AG04449 (cell line): ENCODE measurements around the gene SIT1.

Experiments
- CTCF ChIA-PET: fragments of 350-600 bp; formaldehyde crosslinking; extraction: SDS; loops from one replicate; lab custom pipeline; 2021; ENCODE audit warnings: antibody characterized with exemption; lab: Yijun Ruan, JAX
- POLR2A ChIA-PET: fragments of 400-600, 350-600 bp; formaldehyde crosslinking; extraction: SDS; loops from one replicate; lab custom pipeline; 2020; ENCODE audit warnings: antibody characterized with exemption, inconsistent platforms; lab: Yijun Ruan, JAX
- DNase-seq: peaks from one replicate; pipeline ENCODE4 v3.0.0-alpha.2; 2010; ENCODE audit warnings: low read depth, low spot score
- H3K4me3 ChIP-seq: 2 replicates; pipeline ENCODE4 v1.5.1; 2011; ENCODE audit warnings: low read depth, mild to moderate bottlenecking, control low read depth, low read length
- TF ChIP-seq, protein P1 (sequence below): IDR thresholded peaks from one replicate; pipeline ENCODE4 v1.5.1; 2011; ENCODE audit warnings: mild to moderate bottlenecking, moderate library complexity, low read length, control low read depth, inconsistent platforms; ENCODE audit not compliant: insufficient read depth; ENCODE audit errors: missing control alignments

Gene SIT1

DNA sequence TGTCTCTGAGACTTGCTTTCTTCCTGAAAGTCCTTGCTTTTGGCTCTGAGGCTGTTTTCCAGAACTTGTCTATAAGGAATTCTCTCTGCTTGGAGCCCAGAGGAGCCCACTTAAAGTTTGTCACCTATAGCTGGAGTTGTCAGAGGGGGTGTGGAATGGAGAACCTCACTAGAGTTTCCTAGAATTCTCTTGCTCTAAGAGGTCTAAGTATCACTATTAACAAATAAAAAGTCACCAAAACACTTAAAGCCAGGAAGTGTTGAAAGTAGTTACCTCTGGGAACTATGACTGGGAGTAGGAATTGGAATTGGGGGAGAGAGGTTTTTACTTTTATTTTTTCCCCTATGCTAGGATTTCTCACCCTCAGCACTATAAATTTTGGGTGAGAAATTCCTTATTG is 15.0 kb downstream of the SIT1 start:
- H3K4me3 ChIP-seq: no peak overlapping the region
- POLR2A ChIA-PET: no interaction called here
- DNase-seq: no peak
- CTCF ChIA-PET: interaction anchor here (0.8 to 2.3 kb wide), 5 partner anchors 10 to 32 kb away, joined by 3 to 7 read pairs (median 4); no protein-coding TSS in a partner anchor
- TF ChIP-seq, protein P1, sequence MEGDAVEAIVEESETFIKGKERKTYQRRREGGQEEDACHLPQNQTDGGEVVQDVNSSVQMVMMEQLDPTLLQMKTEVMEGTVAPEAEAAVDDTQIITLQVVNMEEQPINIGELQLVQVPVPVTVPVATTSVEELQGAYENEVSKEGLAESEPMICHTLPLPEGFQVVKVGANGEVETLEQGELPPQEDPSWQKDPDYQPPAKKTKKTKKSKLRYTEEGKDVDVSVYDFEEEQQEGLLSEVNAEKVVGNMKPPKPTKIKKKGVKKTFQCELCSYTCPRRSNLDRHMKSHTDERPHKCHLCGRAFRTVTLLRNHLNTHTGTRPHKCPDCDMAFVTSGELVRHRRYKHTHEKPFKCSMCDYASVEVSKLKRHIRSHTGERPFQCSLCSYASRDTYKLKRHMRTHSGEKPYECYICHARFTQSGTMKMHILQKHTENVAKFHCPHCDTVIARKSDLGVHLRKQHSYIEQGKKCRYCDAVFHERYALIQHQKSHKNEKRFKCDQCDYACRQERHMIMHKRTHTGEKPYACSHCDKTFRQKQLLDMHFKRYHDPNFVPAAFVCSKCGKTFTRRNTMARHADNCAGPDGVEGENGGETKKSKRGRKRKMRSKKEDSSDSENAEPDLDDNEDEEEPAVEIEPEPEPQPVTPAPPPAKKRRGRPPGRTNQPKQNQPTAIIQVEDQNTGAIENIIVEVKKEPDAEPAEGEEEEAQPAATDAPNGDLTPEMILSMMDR: no peak

DNA sequence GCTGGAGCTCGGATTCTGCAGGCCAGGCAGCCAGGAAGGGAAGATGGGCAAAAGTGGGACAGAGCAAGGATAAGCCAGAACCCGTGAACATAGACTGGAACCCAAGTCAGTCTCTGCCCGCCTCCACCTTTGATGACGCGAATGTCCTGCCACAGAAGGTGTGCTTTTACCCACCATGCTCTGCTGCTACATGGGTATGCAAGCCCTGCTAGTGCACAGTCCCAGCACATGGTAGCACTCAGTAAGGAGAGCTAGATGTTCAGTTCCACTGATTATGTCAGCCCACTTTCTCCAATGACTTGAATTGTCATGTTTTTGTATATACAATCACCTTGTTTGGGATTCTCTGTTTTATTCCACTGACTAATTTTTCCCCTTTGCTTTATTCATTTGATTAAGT is 21.1 kb downstream of the SIT1 start:
- TF ChIP-seq, protein P1: no peak
- H3K4me3 ChIP-seq: no peak overlapping the region
- no peak for DNase-seq
- ChIA-PET POLR2A (no interaction called here), CTCF (interaction anchor here (0.7 to 2.8 kb wide), 6 partner anchors 13 to 32 kb away, joined by 3 to 12 read pairs (median 5); partner anchors contain the start of gene TESK1)

DNA sequence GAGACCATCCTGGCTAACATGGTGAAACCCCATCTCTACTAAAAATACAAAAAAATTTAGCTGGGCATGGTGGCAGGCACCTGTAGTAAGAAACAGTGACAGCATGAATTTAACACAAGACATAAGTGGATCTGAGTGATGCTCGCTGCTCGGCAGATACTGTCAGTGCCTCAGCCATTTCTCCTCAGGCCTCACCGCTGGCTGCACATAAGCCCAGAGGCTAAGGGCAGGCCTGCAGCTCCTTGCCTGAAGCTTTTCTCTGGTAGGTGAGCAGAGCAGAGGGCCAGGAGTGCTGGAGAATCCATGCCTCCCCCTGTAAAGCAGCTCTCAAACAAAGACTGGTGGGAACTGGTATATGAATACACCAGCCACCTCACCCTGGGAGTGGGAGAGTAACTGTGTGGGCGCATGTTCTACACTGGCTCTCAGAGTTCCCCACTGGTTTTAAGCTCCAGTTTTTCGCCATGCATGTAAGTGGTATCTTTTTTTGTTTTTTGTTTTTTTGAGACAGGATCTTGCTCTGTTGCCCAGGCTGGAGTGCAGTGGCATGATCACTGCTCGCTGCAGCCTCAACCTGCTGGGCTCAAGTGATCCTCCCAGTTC is 22.2 kb downstream of the SIT1 start:
- CTCF ChIA-PET: interaction anchor here (0.7 to 4.1 kb wide), 8 partner anchors 12 to 33 kb away, joined by 3 to 13 read pairs (median 6); partner anchors contain the start of gene TESK1
- TF ChIP-seq, protein P1: no peak
- no peak for DNase-seq
- H3K4me3 ChIP-seq: no peak overlapping the region
- POLR2A ChIA-PET: no interaction called here

DNA sequence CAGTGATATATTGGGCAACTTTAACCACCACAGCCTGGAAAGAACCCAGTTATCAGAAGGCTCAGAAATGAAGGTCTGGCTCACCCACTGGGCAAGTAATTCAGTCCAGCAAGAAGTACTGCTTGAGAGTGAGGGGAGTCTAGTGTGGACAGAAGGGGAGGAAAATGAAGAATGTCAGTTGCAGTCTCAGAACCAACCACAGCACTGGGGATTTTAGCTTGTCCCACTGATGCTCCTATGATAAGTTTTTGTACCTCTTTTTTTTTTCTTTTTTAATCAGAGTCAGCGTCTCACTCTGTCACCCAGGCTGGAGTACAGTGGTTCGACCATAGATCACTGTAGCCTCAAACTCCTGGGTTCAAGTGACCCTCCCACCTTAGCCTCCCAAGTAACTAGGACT is 23.2 kb downstream of the SIT1 start:
- ChIA-PET POLR2A (no interaction called here), CTCF (interaction anchor here (1.6 to 4.1 kb wide), 3 partner anchors 14 to 20 kb away, joined by 7 to 13 read pairs (median 12); no protein-coding TSS in a partner anchor)
- no peak for DNase-seq
- no peak overlapping the region for H3K4me3 ChIP-seq
- TF ChIP-seq, protein P1: no peak

DNA sequence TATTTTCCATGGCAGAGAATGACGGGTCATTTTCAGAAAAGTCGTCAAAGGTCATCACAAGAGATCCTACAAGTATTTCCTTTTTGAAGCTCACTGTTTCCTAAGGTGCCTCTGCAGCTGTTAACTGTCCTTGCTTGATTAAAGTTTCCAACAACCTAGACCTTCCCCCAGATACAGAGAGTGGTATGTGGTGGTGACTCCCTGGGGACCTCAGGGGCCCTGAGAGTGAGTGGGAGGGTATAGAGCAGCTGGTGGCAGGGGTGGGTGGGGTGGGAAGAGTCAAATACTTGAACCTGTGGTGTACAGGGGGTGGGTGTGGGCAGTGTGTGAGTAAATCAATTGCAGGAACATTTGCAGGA is 31.0 kb downstream of the SIT1 start:
- no peak for DNase-seq
- ChIA-PET POLR2A (no interaction called here), CTCF (interaction anchor here (1.0 to 2.5 kb wide), 4 partner anchors 8 to 27 kb away, joined by 3 to 15 read pairs (median 7); partner anchors contain the start of gene TESK1)
- H3K4me3 ChIP-seq: no peak overlapping the region
- TF ChIP-seq, protein P1: no peak

DNA sequence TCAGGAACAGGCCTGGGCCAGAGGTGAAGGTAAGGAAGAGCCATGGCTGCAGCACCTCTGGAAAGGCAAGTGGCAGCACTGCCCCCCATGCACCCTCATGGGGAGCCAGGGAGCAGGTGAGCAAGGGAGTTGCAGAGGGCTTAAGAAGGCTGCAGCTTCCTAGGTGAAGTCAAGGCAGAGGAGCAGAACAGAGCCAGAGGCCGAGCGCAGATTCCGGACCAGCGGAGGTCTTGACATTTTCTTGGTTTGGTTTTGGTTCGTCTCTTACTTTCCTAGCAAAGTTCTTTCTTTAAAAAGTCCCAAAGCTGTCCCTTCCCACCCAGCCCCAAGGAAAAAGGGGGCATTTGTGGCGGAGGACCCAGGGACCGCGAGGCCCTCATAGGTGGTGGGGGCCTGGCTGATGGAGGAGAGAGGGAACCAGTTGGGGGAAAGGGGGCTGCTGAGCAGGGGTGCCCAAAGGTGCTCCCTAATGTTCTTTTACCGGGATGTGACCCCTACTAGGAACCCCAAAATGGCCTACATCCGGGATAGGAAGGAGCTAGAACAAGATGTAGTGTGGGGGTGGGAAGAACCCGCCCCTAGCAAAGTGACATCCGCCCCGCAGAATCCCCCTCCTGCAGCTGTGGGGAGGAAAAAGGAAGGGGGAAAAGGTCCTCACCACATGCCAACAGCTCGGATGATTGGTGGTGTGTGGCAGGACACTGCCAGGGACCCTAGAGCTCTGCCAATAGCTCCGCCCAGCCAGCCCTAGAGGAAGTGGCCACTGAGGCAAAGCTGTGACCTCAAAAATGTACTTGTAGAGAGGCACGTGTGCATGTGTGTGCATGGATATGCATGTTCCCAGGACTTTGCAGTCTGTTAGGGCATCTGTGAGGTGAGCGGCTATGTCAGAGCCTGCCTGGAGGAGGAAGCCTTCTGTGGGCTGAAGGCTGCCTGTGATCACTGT is 31.6 kb downstream of the SIT1 start:
- no peak for DNase-seq
- ChIA-PET POLR2A (no interaction called here), CTCF (interaction anchor here (1.0 to 2.5 kb wide), 4 partner anchors 8 to 27 kb away, joined by 3 to 15 read pairs (median 7); partner anchors contain the start of gene TESK1)
- TF ChIP-seq, protein P1: no peak
- H3K4me3 ChIP-seq: no peak overlapping the region
